H4 (cell line): ENCODE data around the gene NIM1K. TPM values are rescaled to one million over a fixed set of nuclear protein-coding genes. Genes with fewer than 3 reads are reported as not detected.
"Not testable (repeated sequence)": the region's sequence is repeated elsewhere in the genome, so short reads cannot be mapped to it uniquely, and the experiment has no call there.

Experiments used
- DNase-seq: peaks from one replicate; pipeline ENCODE4 v3.0.0-alpha.2; 2015; ENCODE audit warnings: low spot score
- total RNA-seq: library from RNA; depleted of rRNA; stranded (reverse); fragments of >200 nt; shearing (Covaris generic); gene quantifications from 2 replicates; pipeline ENCODE4 v1.2.3, GENCODE V29; 2014

NIM1K gene
- total RNA-seq, 1 experiment from 2014 or later, result 0.04 TPM

GRCh38 chr5:43190755-43191603 is 1.0 kb upstream of the NIM1K start:
- DNase-seq, result no peak

GRCh38 chr5:43192558-43193180 is 644 bp downstream of the NIM1K start:
- DNase-seq, result no peak

- peak; percentile 86 for DNase-seq
Observed at GRCh38 chr5:43193181-43193893, 1.3 kb downstream of the NIM1K start.

GRCh38 chr5:43193894-43194265 is 1.9 kb downstream of the NIM1K start:
- no peak for DNase-seq

GRCh38 chr5:43195670-43196265 is 3.7 kb downstream of the NIM1K start:
- no peak for DNase-seq

GRCh38 chr5:43197535-43197934 is 5.5 kb downstream of the NIM1K start:
- no peak for DNase-seq

- DNase-seq, result not testable (repeated sequence)
Observed at GRCh38 chr5:43201442-43201841, 9.4 kb downstream of the NIM1K start.

GRCh38 chr5:43202380-43202779 is 10.4 kb downstream of the NIM1K start:
- DNase-seq, result no peak

- no peak for DNase-seq
Observed at GRCh38 chr5:43203373-43203772, 11.3 kb downstream of the NIM1K start.

GRCh38 chr5:43204958-43205357 is 12.9 kb downstream of the NIM1K start:
- DNase-seq, result no peak

GRCh38 chr5:43207601-43208000 is 15.6 kb downstream of the NIM1K start:
- no peak for DNase-seq

GRCh38 chr5:43208658-43209057 is 16.6 kb downstream of the NIM1K start:
- no peak for DNase-seq

- DNase-seq, result no peak
Observed at GRCh38 chr5:43209060-43209459, 17.0 kb downstream of the NIM1K start.

- DNase-seq, result no peak
Observed at GRCh38 chr5:43209833-43210232, 17.8 kb downstream of the NIM1K start.

- DNase-seq, result no peak
Observed at GRCh38 chr5:43210570-43210969, 18.5 kb downstream of the NIM1K start.

GRCh38 chr5:43213951-43214350 is 21.9 kb downstream of the NIM1K start:
- DNase-seq, result no peak

- no peak for DNase-seq
Observed at GRCh38 chr5:43215073-43215631, 23.1 kb downstream of the NIM1K start.

GRCh38 chr5:43216941-43217340 is 24.9 kb downstream of the NIM1K start:
- DNase-seq, result no peak

- no peak for DNase-seq
Observed at GRCh38 chr5:43219120-43219519, 27.1 kb downstream of the NIM1K start.

GRCh38 chr5:43221502-43221901 is 29.5 kb downstream of the NIM1K start:
- no peak for DNase-seq

- DNase-seq, result no peak
Observed at GRCh38 chr5:43225649-43226245, 33.7 kb downstream of the NIM1K start.

GRCh38 chr5:43227655-43228054 is 35.6 kb downstream of the NIM1K start:
- peak; percentile 35 for DNase-seq
